Fibroblast of peridontal ligament (primary cell): ENCODE results near the gene PISD.

Experiments used
- DNase-seq: peaks from one replicate; pipeline ENCODE4 v3.0.0-alpha.2; 2010; ENCODE audit errors: extremely low read depth

PISD gene

DNA sequence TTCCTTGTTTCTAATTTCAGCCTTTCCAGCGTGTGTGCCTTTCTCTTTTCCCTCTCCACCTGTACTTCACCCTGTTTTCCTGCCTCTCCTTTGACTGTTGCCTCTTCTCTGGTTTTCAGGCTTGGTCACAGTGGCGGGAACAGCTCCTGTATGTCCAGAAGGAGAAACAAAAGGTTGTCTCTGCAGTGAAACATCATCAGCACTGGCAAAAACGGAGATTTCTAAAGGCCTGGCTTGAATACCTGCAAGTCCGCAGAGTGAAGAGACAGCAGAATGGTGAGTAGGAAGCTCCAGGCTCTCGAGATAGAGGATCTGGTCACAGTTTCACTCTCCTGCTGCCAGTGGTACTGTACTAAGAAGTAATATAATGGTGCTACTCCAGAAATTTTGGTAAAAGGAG is 89.1 kb downstream of the PISD start:
- DNase-seq, result no peak

DNA sequence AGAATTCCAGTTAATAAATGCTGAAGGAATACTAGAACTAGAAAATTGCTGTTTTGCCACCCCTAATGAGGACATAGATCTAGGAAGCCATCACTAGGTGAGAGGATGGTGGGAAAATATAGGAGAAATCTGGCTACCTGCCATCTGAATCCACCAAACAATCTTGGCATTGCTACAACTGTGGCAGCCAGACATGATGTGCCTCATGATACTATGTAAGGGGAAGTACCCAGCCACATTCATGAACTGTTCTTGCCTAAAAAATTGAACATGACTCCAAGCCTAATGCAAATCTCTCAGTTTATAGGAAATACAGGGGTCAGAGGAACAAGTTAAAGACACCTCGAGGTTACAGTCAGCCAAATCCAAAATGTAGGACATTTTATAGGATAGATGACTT is 92.9 kb downstream of the PISD start:
- DNase-seq, result no peak
